ENCODE results near the gene SORCS3. TPM values are rescaled to one million over a fixed set of nuclear protein-coding genes. Genes with fewer than 3 reads are reported as not detected.

The SORCS3 gene
- polyA plus RNA-seq, 1 donor from 2014 or later, result 9.8 TPM

- Histone ChIP-seq H3K9ac (ENCODE audit: low read length) (no peak overlapping the region), H3K36me3 (ENCODE audit: insufficient read depth, low read length) (no peaks in the 10 kb centered on the region), H3K9me3 (ENCODE audit: low read length) (no peaks in the 10 kb centered on the region), H3K79me2 (replicated peaks; ENCODE audit: insufficient read depth, low read length) (no peaks in the 10 kb centered on the region), H3K9me2 (ENCODE audit: insufficient read depth, low read length) (no peaks in the 10 kb centered on the region), H3K4me3 (ENCODE audit: low read length) (no peak overlapping the region), H3K4me2 (ENCODE audit: low read length) (no peak overlapping the region), H3F3A (ENCODE audit: insufficient read depth, low read length, poor library complexity, severe bottlenecking) (peaks cover 6% of the 10 kb centered on the region), H4K20me1 (ENCODE audit: insufficient read depth) (no peaks in the 10 kb centered on the region), H3K27ac (ENCODE audit: low read length) (no peak overlapping the region), H3K27me3 (ENCODE audit: insufficient read depth, low read depth, low read length) (no peaks in the 10 kb centered on the region), H2AFZ (ENCODE audit: low read depth, low read length) (no peak overlapping the region)
- TF ChIP-seq TAF1 (IDR thresholded peaks at IDR 0.05; ENCODE audit: low read depth) (no peak), MXI1 (conservative IDR thresholded peaks at IDR 0.05; ENCODE audit: poor library complexity, severe bottlenecking) (no peak), RAD21 (conservative IDR thresholded peaks at IDR 0.05) (no peak), REST (IDR thresholded peaks at IDR 0.05; ENCODE audit: borderline replicate concordance) (no peak), EP300 (conservative IDR thresholded peaks at IDR 0.05; ENCODE audit: poor library complexity, severe bottlenecking) (no peak), POLR2AphosphoS5 (IDR thresholded peaks at IDR 0.05) (no peak), CTCF (IDR thresholded peaks at IDR 0.05; ENCODE audit: poor library complexity, severe bottlenecking) (no peak), EZH2 (IDR thresholded peaks at IDR 0.05; ENCODE audit: borderline replicate concordance, insufficient read depth, low read length, poor library complexity, severe bottlenecking) (no peak), SMC3 (conservative IDR thresholded peaks at IDR 0.05; ENCODE audit: poor library complexity) (no peak)
Observed at GRCh38 chr10:105068497-105068896, 427.4 kb downstream of the SORCS3 start.

- Histone ChIP-seq H3K36me3 (ENCODE audit: insufficient read depth, low read length) (no peaks in the 10 kb centered on the region), H3K27me3 (ENCODE audit: insufficient read depth, low read depth, low read length) (no peaks in the 10 kb centered on the region), H3K9me2 (ENCODE audit: insufficient read depth, low read length) (no peaks in the 10 kb centered on the region), H3K79me2 (replicated peaks; ENCODE audit: insufficient read depth, low read length) (no peaks in the 10 kb centered on the region), H2AFZ (ENCODE audit: low read depth, low read length) (no peak overlapping the region), H3K9ac (ENCODE audit: low read length) (peak overlapping the region; percentile 44), H3K9me3 (ENCODE audit: low read length) (no peaks in the 10 kb centered on the region), H3K4me3 (ENCODE audit: low read length) (peak overlapping the region; percentile 40), H3F3A (ENCODE audit: insufficient read depth, low read length, poor library complexity, severe bottlenecking) (peaks cover 6% of the 10 kb centered on the region), H4K20me1 (ENCODE audit: insufficient read depth) (no peaks in the 10 kb centered on the region), H3K27ac (ENCODE audit: low read length) (peak overlapping the region; percentile 78), H3K4me2 (ENCODE audit: low read length) (peak overlapping the region; percentile 41)
- TF ChIP-seq REST (IDR thresholded peaks at IDR 0.05; ENCODE audit: borderline replicate concordance), result no peak
- TF ChIP-seq CTCF (IDR thresholded peaks at IDR 0.05; ENCODE audit: poor library complexity, severe bottlenecking), result peak; percentile 32
- no peak for TF ChIP-seq EP300 (conservative IDR thresholded peaks at IDR 0.05; ENCODE audit: poor library complexity, severe bottlenecking)
Observed at GRCh38 chr10:105070249-105070648, 429.2 kb downstream of the SORCS3 start.
